ENCODE results near the gene CDK6. TPM values are rescaled to one million over a fixed set of nuclear protein-coding genes. Genes with fewer than 3 reads are reported as not detected.

Gene CDK6
- total RNA-seq, 3 donors from 2014 or later (not counting 1 experiment from before 2014, with no cell fraction given): 41.1 to 46.3 (median 45.1) TPM

DNA sequence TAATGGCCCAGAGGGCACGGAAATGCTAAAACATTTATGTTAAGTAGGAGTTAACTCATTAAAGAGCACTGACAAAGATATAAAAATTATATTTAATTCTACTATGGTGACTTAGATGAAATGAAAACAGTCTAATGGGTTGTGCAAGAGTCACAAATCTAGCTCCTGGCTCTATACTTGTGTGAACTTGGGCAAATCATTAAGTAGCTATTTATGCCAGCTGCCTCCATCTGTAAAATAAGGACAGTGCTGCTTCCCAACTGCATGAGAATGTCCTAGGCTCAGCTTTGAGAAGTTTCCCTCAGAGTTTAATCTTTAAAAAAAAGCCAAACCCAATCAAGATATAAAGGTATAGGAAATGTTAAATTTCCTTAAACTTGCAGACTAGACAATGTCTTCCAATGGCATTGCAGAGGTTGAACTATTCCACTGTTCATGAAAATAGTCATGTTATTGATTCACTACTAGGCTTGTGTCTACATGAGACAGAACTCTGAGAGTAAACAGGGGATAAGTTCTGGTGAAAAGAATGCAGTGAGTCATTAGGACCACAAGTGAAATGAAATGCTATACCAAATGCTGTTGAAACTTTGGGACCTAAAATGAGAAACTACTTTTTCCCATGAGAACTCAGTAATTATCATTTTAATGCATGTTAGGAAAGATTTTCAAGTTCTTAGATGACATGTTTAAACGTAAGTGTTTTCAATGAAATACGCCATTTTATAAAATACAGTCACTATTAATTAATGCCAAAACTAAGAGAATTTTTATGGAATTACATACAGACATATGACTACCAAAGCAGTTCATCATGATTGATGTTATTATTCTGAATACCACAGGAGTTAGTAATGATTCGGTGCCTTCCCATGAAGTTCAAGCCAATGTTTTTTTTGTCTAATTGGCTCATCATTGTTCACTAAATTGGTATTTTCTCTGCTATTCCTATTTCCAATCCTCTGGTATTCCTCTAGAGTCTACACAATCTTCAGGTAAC, 84.2 kb downstream of the CDK6 start:
- peaks cover 8% of the 10 kb centered on the region for H3K4me1 ChIP-seq (ENCODE audit: control insufficient read depth, insufficient read depth, low read length)
- ATAC-seq (no peak), DNase-seq (no peak)
- Mint-ChIP-seq H3K4me3 (no peak overlapping the region), H3K9me3 (no peaks in the 10 kb centered on the region), H3K4me1 (peaks cover 47 to 57% of the 10 kb centered on the region in 2 donors), H3K27ac (no peak overlapping the region), H3K27me3 (ENCODE audit: low read depth in 2 of 2) (no peaks in the 10 kb centered on the region), H3K36me3 (no peaks in the 10 kb centered on the region)
- TF ChIP-seq, protein P1, sequence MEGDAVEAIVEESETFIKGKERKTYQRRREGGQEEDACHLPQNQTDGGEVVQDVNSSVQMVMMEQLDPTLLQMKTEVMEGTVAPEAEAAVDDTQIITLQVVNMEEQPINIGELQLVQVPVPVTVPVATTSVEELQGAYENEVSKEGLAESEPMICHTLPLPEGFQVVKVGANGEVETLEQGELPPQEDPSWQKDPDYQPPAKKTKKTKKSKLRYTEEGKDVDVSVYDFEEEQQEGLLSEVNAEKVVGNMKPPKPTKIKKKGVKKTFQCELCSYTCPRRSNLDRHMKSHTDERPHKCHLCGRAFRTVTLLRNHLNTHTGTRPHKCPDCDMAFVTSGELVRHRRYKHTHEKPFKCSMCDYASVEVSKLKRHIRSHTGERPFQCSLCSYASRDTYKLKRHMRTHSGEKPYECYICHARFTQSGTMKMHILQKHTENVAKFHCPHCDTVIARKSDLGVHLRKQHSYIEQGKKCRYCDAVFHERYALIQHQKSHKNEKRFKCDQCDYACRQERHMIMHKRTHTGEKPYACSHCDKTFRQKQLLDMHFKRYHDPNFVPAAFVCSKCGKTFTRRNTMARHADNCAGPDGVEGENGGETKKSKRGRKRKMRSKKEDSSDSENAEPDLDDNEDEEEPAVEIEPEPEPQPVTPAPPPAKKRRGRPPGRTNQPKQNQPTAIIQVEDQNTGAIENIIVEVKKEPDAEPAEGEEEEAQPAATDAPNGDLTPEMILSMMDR (IDR thresholded peaks at IDR 0.05): no peak
- intact Hi-C loops (cut with micrococcal nuclease): no loop called here
- no peaks in the 10 kb centered on the region for H3K36me3 ChIP-seq (ENCODE audit: control insufficient read depth, insufficient read depth, low read length)
- H3K27ac ChIP-seq (ENCODE audit: low read length): no peak overlapping the region
- WGBS (ENCODE audit: insufficient coverage): 86% methylated on average over 2 of the region's 4 CpGs
- no peaks in the 10 kb centered on the region for H3K27me3 ChIP-seq (ENCODE audit: control insufficient read depth, insufficient read depth, low read length)
- H3K9me3 ChIP-seq (ENCODE audit: control insufficient read depth, insufficient read depth, low read length): no peaks in the 10 kb centered on the region
- H3K4me3 ChIP-seq (ENCODE audit: low read length): no peak overlapping the region

DNA sequence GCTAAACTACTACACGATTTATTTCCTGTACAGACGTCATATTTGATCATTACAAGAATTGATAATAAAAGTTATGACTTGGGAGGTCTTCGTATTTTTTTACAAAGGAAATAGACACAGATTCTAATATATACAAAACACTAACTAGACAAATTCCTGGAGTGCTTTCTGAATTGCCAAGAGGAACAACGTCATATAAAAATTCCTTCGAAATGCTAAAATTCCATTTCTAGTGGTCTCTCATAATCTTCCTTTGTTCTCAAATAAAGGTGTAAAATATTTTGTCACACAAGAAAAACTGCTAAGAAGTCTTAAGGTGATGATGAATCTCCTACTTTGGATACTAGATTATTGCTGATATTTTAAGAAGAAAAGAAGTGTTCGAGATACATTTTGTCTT, 85.4 kb downstream of the CDK6 start:
- no peak overlapping the region for H3K27ac ChIP-seq (ENCODE audit: low read length)
- H3K4me3 Mint-ChIP-seq: no peak overlapping the region
- DNase-seq (no peak), ATAC-seq (no peak)
- H3K27me3 ChIP-seq (ENCODE audit: control insufficient read depth, insufficient read depth, low read length): no peaks in the 10 kb centered on the region
- H3K9me3 Mint-ChIP-seq: no peaks in the 10 kb centered on the region
- H3K4me3 ChIP-seq (ENCODE audit: low read length): no peak overlapping the region
- H3K9me3 ChIP-seq (ENCODE audit: control insufficient read depth, insufficient read depth, low read length): no peaks in the 10 kb centered on the region
- peaks cover 44 to 53% of the 10 kb centered on the region in 2 donors for H3K4me1 Mint-ChIP-seq
- no peak overlapping the region for H3K27ac Mint-ChIP-seq
- 100% methylated on average over 1 of the region's 6 CpGs for WGBS (ENCODE audit: insufficient coverage)
- TF ChIP-seq, protein P1 (IDR thresholded peaks at IDR 0.05): no peak
- intact Hi-C loops (cut with micrococcal nuclease): no loop called here
- H3K36me3 Mint-ChIP-seq: no peaks in the 10 kb centered on the region
- H3K27me3 Mint-ChIP-seq (ENCODE audit: low read depth in 2 of 2): no peaks in the 10 kb centered on the region
- no peaks in the 10 kb centered on the region for H3K36me3 ChIP-seq (ENCODE audit: control insufficient read depth, insufficient read depth, low read length)
- H3K4me1 ChIP-seq (ENCODE audit: control insufficient read depth, insufficient read depth, low read length): peaks cover 8% of the 10 kb centered on the region

DNA sequence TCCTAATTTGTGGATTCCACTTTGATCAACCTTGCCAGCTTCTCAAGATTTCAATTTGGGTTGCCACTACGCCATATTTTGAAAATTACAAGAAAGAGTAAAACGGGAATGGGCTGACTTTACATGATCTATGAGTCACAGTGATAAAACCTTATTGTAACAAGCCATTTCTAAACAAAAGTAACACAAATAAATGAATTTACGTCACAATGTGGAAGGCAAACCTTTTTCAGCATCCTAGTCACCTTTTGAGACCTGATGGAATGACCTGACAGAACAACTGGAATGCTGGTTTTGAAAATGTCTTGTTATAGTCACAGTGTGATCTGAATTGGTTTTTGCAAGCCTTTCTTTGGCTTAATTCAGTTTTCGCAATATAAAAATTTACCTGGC, 85.9 kb downstream of the CDK6 start:
- no peaks in the 10 kb centered on the region for H3K36me3 Mint-ChIP-seq
- no peak for DNase-seq
- intact Hi-C loops (cut with micrococcal nuclease): no loop called here

More for the DNA sequence above, 85.9 kb downstream of the CDK6 start:
- Histone ChIP-seq H3K4me1 (ENCODE audit: control insufficient read depth, insufficient read depth, low read length) (peaks cover 8% of the 10 kb centered on the region), H3K36me3 (ENCODE audit: control insufficient read depth, insufficient read depth, low read length) (no peaks in the 10 kb centered on the region), H3K27me3 (ENCODE audit: control insufficient read depth, insufficient read depth, low read length) (no peaks in the 10 kb centered on the region), H3K9me3 (ENCODE audit: control insufficient read depth, insufficient read depth, low read length) (no peaks in the 10 kb centered on the region), H3K4me3 (ENCODE audit: low read length) (no peak overlapping the region), H3K27ac (ENCODE audit: low read length) (no peak overlapping the region)
- TF ChIP-seq, protein P1 (IDR thresholded peaks at IDR 0.05): no peak
- Mint-ChIP-seq H3K4me3 (no peak overlapping the region), H3K4me1 (peaks cover 42 to 52% of the 10 kb centered on the region in 2 donors), H3K27me3 (ENCODE audit: low read depth in 2 of 2) (no peaks in the 10 kb centered on the region), H3K9me3 (no peaks in the 10 kb centered on the region), H3K27ac (peak overlapping the region in 1 of 2 donors; percentile 56)
- 88% methylated on average over 3 of the region's 4 CpGs for WGBS (ENCODE audit: insufficient coverage)
- ATAC-seq: no peak
